ENCODE data around the gene MTHFD1L. TPM values are rescaled to one million over a fixed set of nuclear protein-coding genes. Genes with fewer than 3 reads are reported as not detected.

Gene MTHFD1L
- total and polyA plus RNA-seq, 2 of the 8 experiments (the other 6 are each of a cell fraction or from before 2014, with no cell fraction given), result 29.2 to 105 TPM

GRCh38 chr6:151136141-151136755 is 270.7 kb downstream of the MTHFD1L start:
- H4K20me1 ChIP-seq (replicated peaks in 1 of 2; ENCODE audit: control insufficient read depth in 1 of 2, insufficient read depth in 2 of 2, low read length in 2 of 2), result no peaks in the 10 kb centered on the region
- 79% methylated on average over 11 of the region's 12 CpGs; no CpG with 5 or more reads in 1 of the 2 experiments for WGBS, 2 experiments (ENCODE audit: extremely low coverage in 1 of 2, insufficient coverage in 1 of 2, insufficient read length in 1 of 2, insufficient replicate concordance in 2 of 2, low coverage in 1 of 2, low lambda C conversion rate in 2 of 2, missing lambda C conversion rate in 1 of 2)

More at GRCh38 chr6:151136141-151136755, 270.7 kb downstream of the MTHFD1L start:
- H4K8ac ChIP-seq (ENCODE audit: extremely low read depth, insufficient read depth, low read length), result no peak overlapping the region
- H4K91ac ChIP-seq (replicated peaks; ENCODE audit: insufficient read length, low read length), result no peak overlapping the region
- no peak overlapping the region for H3K4me3 ChIP-seq (ENCODE audit: extremely low read depth in 1 of 4, insufficient read depth in 2 of 4, low read depth in 3 of 4, low read length in 4 of 4)
- H3K23ac ChIP-seq (ENCODE audit: insufficient read length), result no peak overlapping the region
- H3K4me1 ChIP-seq (replicated peaks in 1 of 4; ENCODE audit: control insufficient read depth in 3 of 4, insufficient read depth in 4 of 4, low read length in 3 of 4), result no peaks in the 10 kb centered on the region
- H2BK5ac ChIP-seq (ENCODE audit: low read depth, low read length), result no peak overlapping the region
- no peak for FAIRE-seq
- TF ChIP-seq POLR2A (IDR thresholded peaks at IDR 0.05; ENCODE audit: control extremely low read depth in 1 of 2, low read depth in 2 of 2, low read length in 2 of 2), result no peak
- no peak for TF ChIP-seq RAD21 (IDR thresholded peaks at IDR 0.05 in 1 of 2, conservative IDR thresholded peaks at IDR 0.05 in 1 of 2; ENCODE audit: low read depth in 2 of 2, low read length in 2 of 2)
- no peak for TF ChIP-seq HDAC2 (IDR thresholded peaks at IDR 0.05; ENCODE audit: borderline replicate concordance in 1 of 2, low read depth in 2 of 2, low read length in 2 of 2)
- no peak for TF ChIP-seq CREB1 (IDR thresholded peaks at IDR 0.05)
- no peak overlapping the region for H3K27ac ChIP-seq (ENCODE audit: low read depth, low read length)
- no peak overlapping the region for H2BK12ac ChIP-seq (ENCODE audit: low read depth, low read length)
- H3K14ac ChIP-seq (ENCODE audit: insufficient read length), result no peak overlapping the region
- no peaks in the 10 kb centered on the region for H3K23me2 ChIP-seq (ENCODE audit: low read depth, low read length)
- H3K27me3 ChIP-seq (replicated peaks in 1 of 4; ENCODE audit: control insufficient read depth in 3 of 4, extremely low read depth in 1 of 4, insufficient read depth in 3 of 4, low read length in 3 of 4), result no peaks in the 10 kb centered on the region
- no peak for DNase-seq (ENCODE audit: low read depth in 1 of 2, low spot score in 2 of 2)
- CTCF ChIA-PET (ENCODE audit: partially characterized antibody), result interaction anchor here (2.0 kb wide), 1 partner anchor 122 kb away, joined by 5 read pairs; no protein-coding TSS in a partner anchor
- H2AK5ac ChIP-seq (ENCODE audit: low read depth, low read length), result no peak overlapping the region
- no peak overlapping the region for H2BK120ac ChIP-seq (replicated peaks; ENCODE audit: low read depth, low read length)
- H2AFZ ChIP-seq (ENCODE audit: low read length), result peak overlapping the region; percentile 77; the same call in 1 of the 2 replicates
- no peak overlapping the region for H2BK15ac ChIP-seq (ENCODE audit: low read length)
- no peak overlapping the region for H4K5ac ChIP-seq (ENCODE audit: insufficient read length, low read depth, low read length)
- H3K9me3 ChIP-seq (ENCODE audit: insufficient read depth in 2 of 2, low read depth in 1 of 2, low read length in 1 of 2), result peaks cover 0 to 5% of the 10 kb centered on the region in 2 experiments; a peak in 2 of 4 replicates
- H2BK20ac ChIP-seq (ENCODE audit: low read length), result no peak overlapping the region
- H3K79me2 ChIP-seq (ENCODE audit: control insufficient read depth in 1 of 2, insufficient read depth in 2 of 2, low read length in 2 of 2), result no peaks in the 10 kb centered on the region
- H3K9ac ChIP-seq (replicated peaks in 1 of 4; ENCODE audit: extremely low read depth in 1 of 4, low read depth in 3 of 4, low read length in 3 of 4), result no peak overlapping the region
- no peak overlapping the region for H3K56ac ChIP-seq (replicated peaks; ENCODE audit: insufficient read length, low read depth, low read length)
- no peak overlapping the region for H3K4me2 ChIP-seq (ENCODE audit: insufficient read depth in 1 of 2, low read depth in 2 of 2, low read length in 2 of 2)
- no peak overlapping the region for H3K18ac ChIP-seq (ENCODE audit: extremely low read depth, low read length)
- POLR2A ChIA-PET (ENCODE audit: partially characterized antibody), result no interaction called here
- no peaks in the 10 kb centered on the region for H3K79me1 ChIP-seq (ENCODE audit: low read depth, low read length)
- no peak overlapping the region for H3K4ac ChIP-seq (replicated peaks; ENCODE audit: insufficient read length, low read depth, low read length)
- no peaks in the 10 kb centered on the region for H3K36me3 ChIP-seq (ENCODE audit: control insufficient read depth in 2 of 4, insufficient read depth in 4 of 4, low read length in 3 of 4)

All from H1 (cell line).